ENCODE results near the gene CD79A.

DNA sequence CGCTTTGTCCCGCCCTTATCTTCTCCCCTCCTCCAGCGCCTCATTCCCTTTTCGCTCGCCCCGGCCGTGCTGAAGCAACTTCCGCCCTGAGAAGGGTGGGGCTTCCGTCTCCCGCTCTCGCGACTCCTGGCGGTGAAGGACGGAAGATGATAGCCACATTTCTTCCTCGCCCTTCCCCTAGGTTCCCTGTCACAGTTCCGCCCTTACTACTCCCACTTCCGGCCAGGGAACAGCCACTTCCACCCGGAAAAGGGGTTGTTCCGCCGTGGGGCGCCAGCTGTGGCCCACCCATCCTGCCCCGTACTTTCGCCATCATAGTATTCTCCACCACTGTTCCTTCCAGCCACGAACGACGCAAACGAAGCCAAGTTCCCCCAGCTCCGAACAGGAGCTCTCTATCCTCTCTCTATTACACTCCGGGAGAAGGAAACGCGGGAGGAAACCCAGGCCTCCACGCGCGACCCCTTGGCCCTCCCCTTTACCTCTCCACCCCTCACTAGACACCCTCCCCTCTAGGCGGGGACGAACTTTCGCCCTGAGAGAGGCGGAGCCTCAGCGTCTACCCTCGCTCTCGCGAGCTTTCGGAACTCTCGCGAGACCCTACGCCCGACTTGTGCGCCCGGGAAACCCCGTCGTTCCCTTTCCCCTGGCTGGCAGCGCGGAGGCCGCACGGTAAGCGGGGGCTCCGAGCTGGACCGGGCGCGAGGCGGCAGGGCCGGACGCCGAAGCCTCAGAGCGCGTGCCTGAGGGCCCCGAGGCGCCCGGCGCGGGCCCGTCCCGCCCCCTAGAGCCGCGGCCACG is 17.3 kb upstream of the CD79A start, which contains the start of gene RPS19:
- TF ChIP-seq, protein P1, sequence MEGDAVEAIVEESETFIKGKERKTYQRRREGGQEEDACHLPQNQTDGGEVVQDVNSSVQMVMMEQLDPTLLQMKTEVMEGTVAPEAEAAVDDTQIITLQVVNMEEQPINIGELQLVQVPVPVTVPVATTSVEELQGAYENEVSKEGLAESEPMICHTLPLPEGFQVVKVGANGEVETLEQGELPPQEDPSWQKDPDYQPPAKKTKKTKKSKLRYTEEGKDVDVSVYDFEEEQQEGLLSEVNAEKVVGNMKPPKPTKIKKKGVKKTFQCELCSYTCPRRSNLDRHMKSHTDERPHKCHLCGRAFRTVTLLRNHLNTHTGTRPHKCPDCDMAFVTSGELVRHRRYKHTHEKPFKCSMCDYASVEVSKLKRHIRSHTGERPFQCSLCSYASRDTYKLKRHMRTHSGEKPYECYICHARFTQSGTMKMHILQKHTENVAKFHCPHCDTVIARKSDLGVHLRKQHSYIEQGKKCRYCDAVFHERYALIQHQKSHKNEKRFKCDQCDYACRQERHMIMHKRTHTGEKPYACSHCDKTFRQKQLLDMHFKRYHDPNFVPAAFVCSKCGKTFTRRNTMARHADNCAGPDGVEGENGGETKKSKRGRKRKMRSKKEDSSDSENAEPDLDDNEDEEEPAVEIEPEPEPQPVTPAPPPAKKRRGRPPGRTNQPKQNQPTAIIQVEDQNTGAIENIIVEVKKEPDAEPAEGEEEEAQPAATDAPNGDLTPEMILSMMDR (IDR thresholded peaks at IDR 0.05), result peak; percentile 44 to 81 (median 66)
- peak; percentile 31 to 78 for TF ChIP-seq POLR2A (IDR thresholded peaks at IDR 0.05)

Data from heart left ventricle (tissue), 13 donors.